Measurements from ENCODE around the gene AUTS2. TPM values are rescaled to one million over a fixed set of nuclear protein-coding genes. Genes with fewer than 3 reads are reported as not detected.

AUTS2 gene
- polyA plus RNA-seq, 1 experiment: 0.54 TPM

DNA sequence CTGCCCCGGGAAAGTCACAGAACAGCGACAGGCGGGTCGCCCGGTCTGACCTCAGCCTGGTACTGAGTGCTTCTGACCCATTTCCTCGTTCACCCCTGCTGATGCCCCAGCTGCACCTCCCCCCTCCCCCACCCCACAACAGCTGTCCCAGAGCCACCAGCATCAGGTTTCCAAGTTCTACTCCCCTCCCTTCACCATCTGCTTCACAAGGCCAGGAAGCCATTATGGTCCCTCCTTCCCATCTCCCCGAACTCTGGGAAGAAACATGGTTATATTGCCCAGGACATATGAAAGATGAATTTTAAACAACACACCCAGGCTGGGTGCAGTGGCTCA is 1231.8 kb downstream of the AUTS2 start:
- TF ChIP-seq, protein P1, sequence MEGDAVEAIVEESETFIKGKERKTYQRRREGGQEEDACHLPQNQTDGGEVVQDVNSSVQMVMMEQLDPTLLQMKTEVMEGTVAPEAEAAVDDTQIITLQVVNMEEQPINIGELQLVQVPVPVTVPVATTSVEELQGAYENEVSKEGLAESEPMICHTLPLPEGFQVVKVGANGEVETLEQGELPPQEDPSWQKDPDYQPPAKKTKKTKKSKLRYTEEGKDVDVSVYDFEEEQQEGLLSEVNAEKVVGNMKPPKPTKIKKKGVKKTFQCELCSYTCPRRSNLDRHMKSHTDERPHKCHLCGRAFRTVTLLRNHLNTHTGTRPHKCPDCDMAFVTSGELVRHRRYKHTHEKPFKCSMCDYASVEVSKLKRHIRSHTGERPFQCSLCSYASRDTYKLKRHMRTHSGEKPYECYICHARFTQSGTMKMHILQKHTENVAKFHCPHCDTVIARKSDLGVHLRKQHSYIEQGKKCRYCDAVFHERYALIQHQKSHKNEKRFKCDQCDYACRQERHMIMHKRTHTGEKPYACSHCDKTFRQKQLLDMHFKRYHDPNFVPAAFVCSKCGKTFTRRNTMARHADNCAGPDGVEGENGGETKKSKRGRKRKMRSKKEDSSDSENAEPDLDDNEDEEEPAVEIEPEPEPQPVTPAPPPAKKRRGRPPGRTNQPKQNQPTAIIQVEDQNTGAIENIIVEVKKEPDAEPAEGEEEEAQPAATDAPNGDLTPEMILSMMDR (IDR thresholded peaks at IDR 0.05; ENCODE audit: insufficient read depth, low read depth, low read length): no peak
- POLR2A ChIA-PET: no interaction called here
- H3K36me3 ChIP-seq (ENCODE audit: control insufficient read depth, insufficient read depth, low read length): no peaks in the 10 kb centered on the region
- H3K27me3 ChIP-seq (ENCODE audit: control insufficient read depth, insufficient read depth, low read length): no peaks in the 10 kb centered on the region
- no peak for DNase-seq (ENCODE audit: low read depth)
- no peak overlapping the region for H3K4me3 ChIP-seq (ENCODE audit: low read depth, low read length)
- CTCF ChIA-PET: interaction anchor here (0.6 to 3.2 kb wide), 7 partner anchors 13 to 1350 kb away, joined by 3 to 12 read pairs (median 5); no protein-coding TSS in a partner anchor

DNA sequence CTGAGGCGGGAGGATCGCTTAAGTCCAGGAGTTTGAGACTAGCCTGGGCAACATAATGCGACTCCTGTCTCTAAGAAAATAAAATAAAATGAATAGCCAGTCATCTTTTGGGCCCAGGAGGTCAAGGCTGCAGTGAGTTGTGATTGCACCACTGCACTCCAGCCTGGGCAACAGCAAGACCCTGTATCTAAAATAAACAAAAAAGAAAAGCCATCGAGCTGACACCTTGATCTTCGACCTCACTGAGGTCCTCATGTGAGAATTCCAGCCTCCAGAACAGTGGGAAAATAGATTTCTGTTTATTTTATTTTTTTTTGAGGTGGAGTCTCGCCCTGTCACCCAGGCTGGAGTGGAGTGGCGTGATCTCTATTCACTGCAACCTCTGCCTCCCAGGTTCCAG is 1232.2 kb downstream of the AUTS2 start:
- CTCF ChIA-PET: interaction anchor here (0.6 to 3.2 kb wide), 3 partner anchors 905 to 1351 kb away, joined by 4 to 12 read pairs (median 5); no protein-coding TSS in a partner anchor
- POLR2A ChIA-PET: no interaction called here
- TF ChIP-seq, protein P1 (IDR thresholded peaks at IDR 0.05; ENCODE audit: insufficient read depth, low read depth, low read length): no peak

DNA sequence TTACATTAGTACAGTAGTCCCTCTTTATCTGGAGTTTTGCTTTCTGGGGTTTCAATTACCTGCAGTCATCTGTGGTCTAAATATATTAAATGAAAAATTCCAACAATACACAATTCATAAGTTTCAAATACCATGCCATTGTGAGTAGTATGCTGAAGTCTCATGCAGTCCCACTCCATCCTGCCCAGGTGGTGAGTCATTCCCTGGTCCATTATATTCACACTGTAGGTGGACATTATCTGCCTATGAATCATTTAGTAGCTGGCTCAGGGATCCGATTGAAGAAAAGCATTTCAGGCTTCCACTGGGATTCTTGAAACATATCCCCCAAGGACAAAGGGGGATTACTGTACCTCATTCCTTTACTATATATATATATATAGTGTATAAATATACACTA is 1235.5 kb downstream of the AUTS2 start:
- Histone ChIP-seq H3K4me3 (ENCODE audit: low read depth, low read length) (no peak overlapping the region), H3K36me3 (ENCODE audit: control insufficient read depth, insufficient read depth, low read length) (no peaks in the 10 kb centered on the region), H3K27me3 (ENCODE audit: control insufficient read depth, insufficient read depth, low read length) (no peaks in the 10 kb centered on the region)
- TF ChIP-seq, protein P1 (IDR thresholded peaks at IDR 0.05; ENCODE audit: insufficient read depth, low read depth, low read length): no peak
- ChIA-PET CTCF (interaction anchor here (0.6 kb wide), 1 partner anchor 1849 kb away, joined by 4 read pairs; no protein-coding TSS in a partner anchor), POLR2A (no interaction called here)
- no peak for DNase-seq (ENCODE audit: low read depth)

More for the DNA sequence above, 1232.2 kb downstream of the AUTS2 start:
- Histone ChIP-seq H3K27me3 (ENCODE audit: control insufficient read depth, insufficient read depth, low read length) (no peaks in the 10 kb centered on the region), H3K4me3 (ENCODE audit: low read depth, low read length) (no peak overlapping the region), H3K36me3 (ENCODE audit: control insufficient read depth, insufficient read depth, low read length) (no peaks in the 10 kb centered on the region)
- DNase-seq (ENCODE audit: low read depth): no peak

- CTCF ChIA-PET: no interaction called here
- TF ChIP-seq, protein P1 (IDR thresholded peaks at IDR 0.05; ENCODE audit: insufficient read depth, low read depth, low read length): no peak
- DNase-seq (ENCODE audit: low read depth): no peak
- Histone ChIP-seq H3K27me3 (ENCODE audit: control insufficient read depth, insufficient read depth, low read length) (no peaks in the 10 kb centered on the region), H3K4me3 (ENCODE audit: low read depth, low read length) (no peak overlapping the region), H3K36me3 (ENCODE audit: control insufficient read depth, insufficient read depth, low read length) (no peaks in the 10 kb centered on the region)
- POLR2A ChIA-PET: no interaction called here
Measured at GRCh38 chr7:70834424-70834823, 1236.1 kb downstream of the AUTS2 start.

- POLR2A ChIA-PET: no interaction called here
- CTCF ChIA-PET: interaction anchor here (0.6 kb wide), 1 partner anchor 1435 kb away, joined by 4 read pairs; no protein-coding TSS in a partner anchor
- DNase-seq (ENCODE audit: low read depth): no peak
- Histone ChIP-seq H3K4me3 (ENCODE audit: low read depth, low read length) (no peak overlapping the region), H3K36me3 (ENCODE audit: control insufficient read depth, insufficient read depth, low read length) (no peaks in the 10 kb centered on the region), H3K27me3 (ENCODE audit: control insufficient read depth, insufficient read depth, low read length) (no peaks in the 10 kb centered on the region)
- TF ChIP-seq, protein P1 (IDR thresholded peaks at IDR 0.05; ENCODE audit: insufficient read depth, low read depth, low read length): no peak
Measured at GRCh38 chr7:70835658-70836057, 1237.4 kb downstream of the AUTS2 start.

Measured in BJ (cell line).